HG02840 (cell line): Measurements from ENCODE around the gene CFAP90.

Experiments
- ATAC-seq: cut with Tn5 transposase; IDR thresholded peaks from one replicate; pipeline ENCODE4 v1.9.1; 2021; ENCODE audit warnings: mild to moderate bottlenecking, moderate library complexity, moderate number of reproducible peaks; ENCODE audit not compliant: unreplicated experiment, low FRiP score

Gene CFAP90

GRCh38 chr5:7827610-7828009 lies 23.3 kb downstream of the CFAP90 start:
- no peak for ATAC-seq

- ATAC-seq: no peak
Observed at GRCh38 chr5:7825630-7826029, 25.3 kb downstream of the CFAP90 start.

GRCh38 chr5:7824995-7825394 lies 25.9 kb downstream of the CFAP90 start:
- no peak for ATAC-seq

GRCh38 chr5:7823594-7823993 lies 27.3 kb downstream of the CFAP90 start:
- ATAC-seq: no peak

- ATAC-seq: no peak
Observed at GRCh38 chr5:7822449-7822848, 28.5 kb downstream of the CFAP90 start.

- ATAC-seq: no peak
Observed at GRCh38 chr5:7816535-7816901, 34.4 kb downstream of the CFAP90 start.

- no peak for ATAC-seq
Observed at GRCh38 chr5:7815892-7816534, 34.9 kb downstream of the CFAP90 start.

- ATAC-seq: no peak
Observed at GRCh38 chr5:7814816-7815215, 36.1 kb downstream of the CFAP90 start.

- no peak for ATAC-seq
Observed at GRCh38 chr5:7813576-7813975, 37.4 kb downstream of the CFAP90 start.

- no peak for ATAC-seq
Observed at GRCh38 chr5:7813007-7813406, 37.9 kb downstream of the CFAP90 start.

GRCh38 chr5:7811715-7812114 lies 39.2 kb downstream of the CFAP90 start:
- ATAC-seq: no peak

GRCh38 chr5:7808998-7809397 lies 41.9 kb downstream of the CFAP90 start:
- no peak for ATAC-seq

- no peak for ATAC-seq
Observed at GRCh38 chr5:7805379-7805778, 45.6 kb downstream of the CFAP90 start.

GRCh38 chr5:7803937-7804336 lies 47.0 kb downstream of the CFAP90 start:
- no peak for ATAC-seq

- no peak for ATAC-seq
Observed at GRCh38 chr5:7802855-7803254, 48.1 kb downstream of the CFAP90 start.

GRCh38 chr5:7801891-7802614 lies 48.9 kb downstream of the CFAP90 start:
- ATAC-seq: no peak

- no peak for ATAC-seq
Observed at GRCh38 chr5:7795306-7795705, 55.6 kb downstream of the CFAP90 start.

- ATAC-seq: peak; percentile 37
Observed at GRCh38 chr5:7794823-7795222, 56.1 kb downstream of the CFAP90 start.

GRCh38 chr5:7794311-7794710 lies 56.6 kb downstream of the CFAP90 start:
- peak; percentile 64 for ATAC-seq

GRCh38 chr5:7793895-7794294 lies 57.0 kb downstream of the CFAP90 start:
- peak; percentile 12 for ATAC-seq

GRCh38 chr5:7789567-7789966 lies 61.4 kb downstream of the CFAP90 start:
- no peak for ATAC-seq

GRCh38 chr5:7787770-7788169 lies 63.2 kb downstream of the CFAP90 start:
- no peak for ATAC-seq
